Measurements from ENCODE around the gene AGTR1.

The AGTR1 gene

GRCh38 chr3:148697306-148698189, at the start of gene AGTR1:
AGTR1 (plus strand) TSS chr3:148697903; CDS start chr3:148741036, 43,133 bp downstream.
- TF ChIP-seq POLR2A (IDR thresholded peaks at IDR 0.05; ENCODE audit: low read depth, low read length): 0 out of 2 replicates have a peak, but pooled peaks have one; percentile 19
- FAIRE-seq (no peak), DNase-seq (ENCODE audit: insufficient read length, low spot score) (peak; percentile 21)

GRCh38 chr3:148648685-148649352, 48.9 kb upstream of the AGTR1 start:
- FAIRE-seq: peak; percentile 82
- no peak for TF ChIP-seq POLR2A (IDR thresholded peaks at IDR 0.05; ENCODE audit: low read depth, low read length)
- no peak for DNase-seq (ENCODE audit: insufficient read length, low spot score)

GRCh38 chr3:148651549-148651948, 46.2 kb upstream of the AGTR1 start:
- DNase-seq (ENCODE audit: insufficient read length, low spot score) (no peak), FAIRE-seq (no peak)
- no peak for TF ChIP-seq POLR2A (IDR thresholded peaks at IDR 0.05; ENCODE audit: low read depth, low read length)

GRCh38 chr3:148654433-148654832, 43.3 kb upstream of the AGTR1 start:
- DNase-seq (ENCODE audit: insufficient read length, low spot score) (no peak), FAIRE-seq (peak; percentile 15)
- no peak for TF ChIP-seq POLR2A (IDR thresholded peaks at IDR 0.05; ENCODE audit: low read depth, low read length)

GRCh38 chr3:148657470-148657869, 40.2 kb upstream of the AGTR1 start:
- DNase-seq (ENCODE audit: insufficient read length, low spot score): no peak
- no peak for FAIRE-seq
- TF ChIP-seq POLR2A (IDR thresholded peaks at IDR 0.05; ENCODE audit: low read depth, low read length): no peak

- FAIRE-seq (no peak), DNase-seq (ENCODE audit: insufficient read length, low spot score) (no peak)
- TF ChIP-seq POLR2A (IDR thresholded peaks at IDR 0.05; ENCODE audit: low read depth, low read length): no peak
These were observed 38.2 kb upstream of the AGTR1 start for GRCh38 chr3:148659512-148659911.

GRCh38 chr3:148680289-148680688, 17.4 kb upstream of the AGTR1 start:
- DNase-seq (ENCODE audit: insufficient read length, low spot score) (no peak), FAIRE-seq (peak; percentile 38)
- no peak for TF ChIP-seq POLR2A (IDR thresholded peaks at IDR 0.05; ENCODE audit: low read depth, low read length)

- peak; percentile 70 for FAIRE-seq
- no peak for TF ChIP-seq POLR2A (IDR thresholded peaks at IDR 0.05; ENCODE audit: low read depth, low read length)
- no peak for DNase-seq (ENCODE audit: insufficient read length, low spot score)
These were observed 16.6 kb upstream of the AGTR1 start for GRCh38 chr3:148681080-148681479.

GRCh38 chr3:148682997-148683396, 14.7 kb upstream of the AGTR1 start:
- TF ChIP-seq POLR2A (IDR thresholded peaks at IDR 0.05; ENCODE audit: low read depth, low read length): no peak
- DNase-seq (ENCODE audit: insufficient read length, low spot score): no peak
- no peak for FAIRE-seq

GRCh38 chr3:148694116-148694515, 3.6 kb upstream of the AGTR1 start:
- no peak for FAIRE-seq

GRCh38 chr3:148698190-148698810, 597 bp downstream of the AGTR1 start:
- DNase-seq (ENCODE audit: insufficient read length, low spot score) (no peak), FAIRE-seq (no peak)
- no peak for TF ChIP-seq POLR2A (IDR thresholded peaks at IDR 0.05; ENCODE audit: low read depth, low read length)

More at GRCh38 chr3:148694116-148694515, 3.6 kb upstream of the AGTR1 start:
- DNase-seq (ENCODE audit: insufficient read length, low spot score): no peak
- TF ChIP-seq POLR2A (IDR thresholded peaks at IDR 0.05; ENCODE audit: low read depth, low read length): no peak

- DNase-seq (ENCODE audit: insufficient read length, low spot score): no peak
- no peak for TF ChIP-seq POLR2A (IDR thresholded peaks at IDR 0.05; ENCODE audit: low read depth, low read length)
- no peak for FAIRE-seq
These were observed 7.6 kb downstream of the AGTR1 start for GRCh38 chr3:148705314-148705713.

- no peak for TF ChIP-seq POLR2A (IDR thresholded peaks at IDR 0.05; ENCODE audit: low read depth, low read length)
- DNase-seq (ENCODE audit: insufficient read length, low spot score) (no peak), FAIRE-seq (no peak)
These were observed 10.1 kb downstream of the AGTR1 start for GRCh38 chr3:148707601-148708380.
